HG03521 (cell line): ENCODE results near the gene SNRNP40.

ENCODE experiments used
- ATAC-seq: cut with Tn5 transposase; IDR thresholded peaks from one replicate; pipeline ENCODE4 v1.9.1; 2021; ENCODE audit warnings: mild to moderate bottlenecking, moderate library complexity; ENCODE audit not compliant: unreplicated experiment

The SNRNP40 gene

DNA sequence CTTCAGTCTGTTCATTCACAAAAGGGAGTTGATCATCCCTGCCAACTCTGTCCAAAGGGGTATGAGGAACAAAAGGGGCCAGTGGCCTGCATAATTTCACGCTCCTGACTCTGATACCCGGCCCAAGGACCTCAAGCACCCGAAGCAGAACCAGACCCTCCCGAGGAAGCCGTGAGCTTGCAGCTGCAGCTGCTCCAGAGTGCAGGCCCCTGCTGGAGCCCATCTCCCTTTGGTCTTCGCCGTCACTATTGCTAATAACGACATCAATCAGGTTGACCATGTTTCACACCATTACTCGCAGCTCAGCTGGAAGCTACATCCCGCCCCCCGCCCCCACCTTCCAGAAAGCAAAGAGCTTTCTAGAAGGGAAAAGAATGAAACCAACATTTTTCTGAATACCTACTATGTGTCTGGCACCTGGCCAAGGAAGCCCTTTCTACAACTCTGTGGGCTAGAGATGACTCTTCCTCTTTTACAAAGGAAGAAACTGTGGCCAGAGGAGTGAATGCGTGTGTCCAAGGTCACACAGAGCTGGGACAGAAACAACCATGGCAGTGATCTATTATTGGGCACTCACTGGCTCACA is 62.4 kb downstream of the SNRNP40 start:
- ATAC-seq = no peak

DNA sequence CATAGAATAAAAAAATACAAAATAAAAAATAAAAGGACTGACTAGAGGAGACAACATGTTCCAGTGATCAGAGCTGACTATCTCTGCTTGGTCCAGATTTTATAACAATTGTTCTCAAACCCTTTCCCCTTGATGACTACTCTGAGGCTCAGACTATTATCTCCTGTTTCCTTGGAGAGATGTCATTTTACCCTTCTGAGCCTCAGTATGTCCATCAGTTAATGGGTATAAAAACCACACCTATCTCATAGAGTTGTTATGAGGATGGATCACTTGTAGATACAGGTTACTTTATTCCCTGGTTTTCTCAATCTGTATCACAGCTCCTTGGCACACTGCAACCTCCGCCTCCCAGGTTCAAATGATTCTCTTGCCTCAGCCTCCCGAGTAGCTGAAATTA is 63.9 kb downstream of the SNRNP40 start:
- no peak for ATAC-seq

DNA sequence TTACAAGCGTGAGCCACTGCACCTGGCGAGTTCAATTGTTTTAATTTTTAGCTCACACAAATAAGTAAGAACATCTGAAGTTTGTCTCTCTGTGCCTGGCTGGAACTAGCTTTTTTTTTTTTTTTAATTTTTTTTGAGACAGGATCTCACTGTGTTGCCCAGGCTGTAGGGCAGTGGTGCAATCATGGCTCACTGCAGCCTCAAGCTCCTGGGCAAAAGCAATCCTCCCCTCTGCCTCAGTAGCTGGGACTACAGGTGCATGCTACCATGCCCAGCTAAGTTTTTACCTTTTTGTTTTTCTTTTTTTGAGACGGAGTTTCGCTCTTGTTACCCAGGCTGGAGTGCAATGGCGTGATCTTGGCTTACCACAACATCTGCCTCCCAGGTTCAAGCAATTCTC is 64.8 kb downstream of the SNRNP40 start:
- ATAC-seq = no peak

DNA sequence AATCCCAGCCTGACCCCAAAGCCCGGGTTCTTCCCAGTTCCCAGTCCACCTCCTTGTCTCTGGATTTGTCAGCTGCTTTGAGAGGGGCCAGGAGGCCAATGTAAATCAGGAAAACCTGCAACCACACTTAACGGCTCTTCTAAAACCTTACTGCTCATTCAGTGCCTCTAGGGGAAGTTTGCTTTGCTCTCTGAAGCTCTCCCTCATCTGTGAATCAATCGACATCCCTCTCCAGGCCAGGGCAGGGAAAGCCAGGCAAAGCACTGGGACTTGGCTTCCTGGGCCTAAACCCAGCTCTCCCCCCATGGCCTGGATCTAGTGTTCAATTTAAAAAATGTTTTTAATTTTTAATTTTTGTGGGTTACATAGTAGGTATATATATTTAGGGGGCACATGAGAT is 66.2 kb downstream of the SNRNP40 start:
- ATAC-seq = no peak

DNA sequence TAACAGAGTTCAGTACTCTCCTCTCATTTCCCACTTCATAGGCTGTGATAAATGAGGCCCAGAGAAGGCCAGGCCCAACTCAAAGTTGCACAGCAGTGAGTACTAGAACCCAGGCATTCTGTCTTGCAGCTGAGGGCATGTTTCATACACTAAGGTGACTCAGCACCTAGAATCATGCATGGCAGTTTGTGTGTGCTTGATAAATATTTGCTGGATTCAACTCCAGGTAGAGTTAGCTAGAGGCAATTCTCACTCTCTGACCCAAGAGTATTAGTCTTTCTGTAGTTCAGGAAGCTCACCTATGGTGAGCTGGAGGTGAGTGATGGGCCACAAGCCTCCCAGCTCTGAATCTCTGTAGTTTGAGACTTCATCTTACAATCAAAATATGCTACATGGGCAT is 67.6 kb downstream of the SNRNP40 start:
- no peak for ATAC-seq

DNA sequence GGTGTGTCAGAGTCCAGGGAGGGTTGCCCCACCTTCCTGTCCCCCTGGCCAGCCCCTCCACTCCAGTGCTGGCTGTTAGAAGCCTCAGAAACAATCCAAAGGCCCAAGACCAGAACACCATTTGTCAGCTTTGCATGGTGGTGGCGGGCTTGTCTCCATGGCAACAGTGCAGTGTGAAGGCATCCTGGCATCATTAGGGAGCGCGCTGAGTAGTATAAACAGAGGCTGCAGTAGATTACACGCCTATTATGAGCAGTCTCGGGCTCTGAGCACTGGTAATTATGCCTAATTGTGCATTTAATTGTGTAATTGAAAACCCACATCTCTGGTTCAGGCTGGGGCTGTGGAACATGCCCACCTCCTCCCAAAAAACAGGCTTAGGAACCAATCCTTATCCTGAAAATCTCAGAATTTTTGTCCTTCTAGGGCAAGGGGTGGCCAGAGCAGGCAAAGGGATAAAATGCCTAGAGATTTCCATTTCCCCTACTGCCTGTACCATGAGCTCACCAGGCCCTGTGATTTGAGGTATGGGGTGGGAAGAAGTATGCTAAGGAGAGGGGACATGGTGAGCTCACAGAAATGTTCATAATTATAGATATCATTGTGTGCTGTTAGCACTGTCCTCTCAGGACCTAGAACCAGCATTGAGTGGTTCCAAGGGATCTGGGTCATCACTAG is 68.6 kb downstream of the SNRNP40 start:
- no peak for ATAC-seq

DNA sequence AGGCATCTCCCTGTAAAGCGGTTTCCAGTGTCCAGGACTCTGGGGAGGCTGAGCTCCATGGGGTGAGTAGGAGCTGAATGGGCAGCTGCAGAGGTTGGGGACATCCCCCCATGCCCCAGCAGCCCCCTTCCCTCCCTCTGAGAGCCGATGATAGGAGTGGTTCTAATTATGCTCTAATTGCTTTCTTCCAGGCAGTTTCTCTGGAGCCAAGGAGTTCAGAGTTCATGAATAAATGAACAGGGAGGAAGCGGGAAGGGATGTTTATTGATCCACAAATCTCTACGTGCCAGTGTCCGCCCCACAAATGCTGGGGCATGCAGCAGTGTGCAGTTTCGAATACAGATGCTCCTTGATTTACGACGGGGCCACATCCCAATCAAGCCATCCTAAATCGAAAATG is 72.5 kb downstream of the SNRNP40 start:
- no peak for ATAC-seq

DNA sequence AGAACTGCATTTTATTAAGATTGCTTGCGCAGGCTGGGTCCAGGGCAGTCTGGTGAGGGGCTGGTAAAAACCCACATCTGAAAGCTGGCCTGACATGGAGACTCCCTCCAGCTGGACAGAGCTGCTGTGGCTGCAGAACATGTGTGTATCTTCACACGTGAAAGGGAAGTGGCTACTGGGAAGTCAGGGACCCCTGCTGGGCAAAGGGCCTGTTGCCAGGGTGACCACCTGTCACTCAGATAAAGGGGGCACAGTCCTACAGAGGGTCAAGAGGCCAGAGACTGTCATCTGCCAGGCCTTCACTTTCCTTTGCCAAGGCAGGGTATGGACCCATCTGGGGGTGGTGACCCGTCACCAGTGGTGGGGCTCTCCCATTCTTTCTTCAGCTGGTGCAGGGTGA is 74.4 kb downstream of the SNRNP40 start:
- ATAC-seq = no peak

DNA sequence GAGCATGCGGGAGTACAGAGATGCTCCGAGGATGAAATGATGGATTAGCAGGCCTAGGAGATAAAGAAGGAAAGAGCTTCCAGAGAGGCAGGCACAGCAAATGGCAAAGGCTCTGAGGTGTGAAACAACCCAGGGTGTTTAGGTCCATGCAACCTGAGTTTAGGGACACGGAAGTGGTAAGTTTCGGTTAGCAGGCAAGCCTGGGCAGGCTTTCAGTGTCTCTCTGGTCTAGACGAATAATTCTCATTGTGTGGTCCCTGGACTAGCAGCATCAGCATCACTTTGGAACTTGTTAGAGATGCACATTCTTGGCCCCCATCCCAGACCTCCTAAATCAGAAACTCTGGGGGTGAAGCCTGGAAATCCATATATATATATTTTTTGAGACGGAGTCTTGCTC is 75.5 kb downstream of the SNRNP40 start:
- no peak for ATAC-seq

DNA sequence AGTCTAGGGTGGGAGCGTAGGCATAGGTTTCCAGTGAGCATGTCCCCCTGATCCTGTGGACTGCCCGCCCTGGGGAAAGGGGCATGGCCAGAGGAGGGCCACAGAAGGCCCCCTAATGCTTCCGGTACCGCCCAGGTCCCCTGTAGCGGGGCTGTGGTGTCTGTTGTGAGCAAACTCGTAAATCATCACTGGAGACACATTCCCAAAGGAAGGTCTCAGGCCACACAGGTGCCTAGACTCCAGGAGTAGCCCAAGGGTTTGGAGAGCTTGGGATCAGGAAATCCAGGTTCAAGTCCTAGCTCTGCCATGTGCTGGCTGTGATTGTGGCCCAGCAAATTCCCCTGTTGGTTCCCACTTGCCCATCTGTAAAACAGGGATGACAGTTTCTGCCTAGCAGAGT is 77.1 kb downstream of the SNRNP40 start:
- ATAC-seq = no peak

DNA sequence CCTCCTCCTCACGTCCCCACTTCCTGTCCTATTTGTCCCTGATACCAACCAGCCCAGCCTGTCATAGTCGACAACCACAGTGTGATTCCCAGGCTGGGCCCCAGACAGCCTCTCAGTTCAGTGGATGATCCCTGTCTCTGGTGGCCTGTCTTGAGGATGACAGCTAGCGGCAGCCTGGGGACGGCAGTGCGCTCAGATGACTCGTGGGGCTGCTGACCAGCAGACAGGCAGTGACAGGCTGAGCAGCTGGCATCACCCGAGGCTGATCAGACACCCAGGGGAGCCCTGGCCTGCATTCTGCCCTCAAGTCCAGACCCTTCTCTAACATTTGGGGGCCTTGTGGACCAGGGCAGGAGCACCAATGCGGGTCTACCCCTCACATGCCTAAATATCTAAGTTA is 77.9 kb downstream of the SNRNP40 start:
- ATAC-seq = no peak

DNA sequence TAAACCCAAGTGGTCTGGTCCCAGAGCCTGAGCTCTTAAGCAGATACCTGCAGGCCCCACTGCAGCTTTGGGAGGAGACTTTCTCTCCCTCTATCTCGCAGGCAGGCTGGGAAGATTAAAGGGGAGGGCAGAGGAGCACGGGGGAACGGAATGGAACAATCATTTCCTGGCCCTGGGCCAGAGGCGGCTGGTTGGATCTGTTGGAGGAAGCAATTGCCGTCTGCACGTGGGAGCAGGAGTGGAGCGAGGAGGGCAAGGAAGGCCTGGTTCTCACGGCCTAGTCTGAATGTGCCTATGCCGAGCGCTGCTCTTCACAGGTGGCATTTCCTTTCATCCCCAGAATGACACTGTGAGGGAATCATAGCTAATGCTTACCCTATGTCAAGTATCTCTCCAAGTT is 80.6 kb downstream of the SNRNP40 start:
- ATAC-seq = no peak

DNA sequence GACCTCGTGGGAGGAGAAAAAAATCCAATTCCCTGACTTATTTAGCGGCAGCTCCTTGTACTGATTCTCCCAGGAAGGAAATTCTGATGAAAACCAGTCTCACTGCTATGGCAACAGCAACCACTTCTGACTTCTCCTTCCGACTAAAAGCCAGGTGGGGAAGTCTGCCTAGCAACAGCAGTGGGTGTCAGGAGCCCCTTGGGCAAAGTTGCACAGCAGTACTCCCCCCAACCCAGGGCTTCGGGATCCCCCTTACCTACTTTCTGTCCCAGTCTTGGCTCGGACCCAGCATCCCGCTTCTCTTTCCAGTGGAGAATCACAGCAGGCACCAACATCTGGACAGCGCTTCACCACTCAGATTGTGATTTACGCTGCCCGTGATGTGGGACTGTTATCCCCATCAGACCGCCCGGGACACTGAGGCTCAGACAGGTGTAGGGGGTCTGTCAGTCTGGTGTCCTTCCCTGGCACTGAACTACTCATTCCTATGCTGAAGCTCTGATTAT is 81.5 kb downstream of the SNRNP40 start:
- ATAC-seq = no peak

DNA sequence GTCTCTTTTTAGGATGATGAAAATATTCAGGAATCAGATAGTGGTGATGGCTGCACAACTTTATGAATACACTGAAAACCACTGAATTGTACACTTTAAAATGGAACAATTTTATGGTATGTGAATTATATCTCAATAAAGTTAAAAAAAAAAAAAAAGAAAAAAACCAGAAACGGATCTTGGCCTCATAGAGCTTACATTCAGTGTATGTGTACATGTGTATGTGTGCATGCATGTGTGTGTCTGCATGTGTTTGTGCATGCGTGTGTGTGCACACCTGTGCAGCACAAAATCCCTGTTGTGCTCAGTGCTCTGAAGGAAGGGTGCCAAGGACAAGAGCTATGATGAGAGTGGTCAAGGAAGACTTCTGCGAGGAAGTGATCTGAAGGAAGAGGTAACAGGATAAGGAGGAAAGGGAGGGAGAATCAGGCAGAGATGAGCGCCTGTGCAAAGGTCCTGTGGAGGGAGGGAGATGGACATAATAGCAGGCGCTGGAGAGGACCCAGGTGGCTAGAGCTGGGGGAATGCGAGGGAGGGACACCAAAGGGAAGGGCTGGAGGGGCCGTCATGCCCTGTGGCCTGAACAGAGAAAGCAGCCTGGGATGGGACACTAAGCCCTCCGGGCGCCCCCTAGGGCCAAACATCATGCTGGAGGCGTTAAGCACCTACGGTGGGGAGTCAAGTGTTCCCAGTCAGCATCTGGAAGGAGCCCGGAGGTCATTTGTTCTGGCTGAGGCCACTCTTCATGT is 82.1 kb downstream of the SNRNP40 start:
- no peak for ATAC-seq
